OCI-LY1 (cell line): ENCODE measurements around the gene CMIP.

Source experiments
- H2AFZ ChIP-seq: fragments of 200-600 bp; sonication (generic), shearing (Covaris generic); 2 replicates; pipeline ENCODE4 v1.6.0; 2014; ENCODE audit warnings: antibody characterized with exemption, mild to moderate bottlenecking, low read length
- H3F3A ChIP-seq: fragments of 200-600 bp; sonication (generic), shearing (Covaris generic); 2 replicates; pipeline ENCODE4 v1.6.0; 2014; ENCODE audit warnings: mild to moderate bottlenecking, antibody characterized with exemption, low read length, moderate library complexity; ENCODE audit not compliant: insufficient read depth
- H3K27ac ChIP-seq: fragments of 200-600 bp; sonication (generic); 2 replicates; pipeline ENCODE4 v1.5.1; 2014; ENCODE audit warnings: low read length, mixed run types, mild to moderate bottlenecking, low read depth; ENCODE audit not compliant: poor library complexity, severe bottlenecking
- H3K27me3 ChIP-seq: fragments of 200-600 bp; sonication (generic); 2 replicates; pipeline ENCODE4 v1.6.0; 2014; ENCODE audit warnings: antibody characterized with exemption, mild to moderate bottlenecking, low read length, moderate library complexity; ENCODE audit not compliant: insufficient read depth
- H3K36me3 ChIP-seq: fragments of 200-600 bp; sonication (generic); 2 replicates; pipeline ENCODE4 v1.6.1; 2014; ENCODE audit warnings: mild to moderate bottlenecking, antibody characterized with exemption, low read length, moderate library complexity, mixed read lengths; ENCODE audit not compliant: insufficient read depth
- H3K4me1 ChIP-seq: fragments of 200-600 bp; sonication (generic); 2 replicates; pipeline ENCODE4 v1.5.1; 2014; ENCODE audit warnings: mild to moderate bottlenecking, low read length, moderate library complexity; ENCODE audit not compliant: insufficient read depth, severe bottlenecking
- H3K4me2 ChIP-seq: fragments of 200-600 bp; sonication (generic), shearing (Covaris generic); 2 replicates; pipeline ENCODE4 v1.6.1; 2014; ENCODE audit warnings: low read length
- H3K4me3 ChIP-seq: fragments of 200-600 bp; sonication (generic); 2 replicates; pipeline ENCODE4 v1.5.1; 2014; ENCODE audit warnings: low read length, low read depth, mild to moderate bottlenecking, mixed read lengths; ENCODE audit not compliant: poor library complexity, severe bottlenecking
- H3K79me2 ChIP-seq: fragments of 200-600 bp; shearing (Covaris generic); 2 replicates; pipeline ENCODE4 v1.6.1; 2016; ENCODE audit warnings: mixed run types, low read length, mixed read lengths; ENCODE audit not compliant: insufficient read depth
- H3K9ac ChIP-seq: fragments of 200-600 bp; sonication (generic), shearing (Covaris generic); 2 replicates; pipeline ENCODE4 v1.6.1; 2014; ENCODE audit warnings: mild to moderate bottlenecking, low read length, mixed read lengths
- H3K9me2 ChIP-seq: fragments of 200-600 bp; sonication (generic), shearing (Covaris generic); 2 replicates; pipeline ENCODE4 v1.6.1; 2014; ENCODE audit warnings: low read depth, mild to moderate bottlenecking, low read length, mixed read lengths
- H3K9me3 ChIP-seq: fragments of 200-600 bp; shearing (Covaris generic); 2 replicates; pipeline ENCODE4 v1.6.1; 2014; ENCODE audit warnings: low read length, mixed read lengths
- H4K20me1 ChIP-seq: fragments of 200-600 bp; sonication (generic), shearing (Covaris generic); 2 replicates; pipeline ENCODE4 v1.6.0; 2016; ENCODE audit warnings: mild to moderate bottlenecking, low read length; ENCODE audit not compliant: insufficient read depth
- EZH2 ChIP-seq: fragments of 200-600 bp; sonication (generic), shearing (Covaris generic); IDR thresholded peaks from 2 replicates; pipeline ENCODE4 v1.8.0; 2017; ENCODE audit warnings: borderline replicate concordance, mixed run types, mild to moderate bottlenecking, antibody characterized with exemption, low read length, moderate library complexity, mixed read lengths
- TF ChIP-seq, protein P1 (sequence below): fragments of 200-600 bp; sonication (generic), shearing (Covaris generic); IDR thresholded peaks from 2 replicates; pipeline ENCODE4 v1.5.1; 2017; ENCODE audit warnings: mild to moderate bottlenecking, antibody characterized with exemption, low read length, moderate library complexity, mixed read lengths

The CMIP gene

DNA sequence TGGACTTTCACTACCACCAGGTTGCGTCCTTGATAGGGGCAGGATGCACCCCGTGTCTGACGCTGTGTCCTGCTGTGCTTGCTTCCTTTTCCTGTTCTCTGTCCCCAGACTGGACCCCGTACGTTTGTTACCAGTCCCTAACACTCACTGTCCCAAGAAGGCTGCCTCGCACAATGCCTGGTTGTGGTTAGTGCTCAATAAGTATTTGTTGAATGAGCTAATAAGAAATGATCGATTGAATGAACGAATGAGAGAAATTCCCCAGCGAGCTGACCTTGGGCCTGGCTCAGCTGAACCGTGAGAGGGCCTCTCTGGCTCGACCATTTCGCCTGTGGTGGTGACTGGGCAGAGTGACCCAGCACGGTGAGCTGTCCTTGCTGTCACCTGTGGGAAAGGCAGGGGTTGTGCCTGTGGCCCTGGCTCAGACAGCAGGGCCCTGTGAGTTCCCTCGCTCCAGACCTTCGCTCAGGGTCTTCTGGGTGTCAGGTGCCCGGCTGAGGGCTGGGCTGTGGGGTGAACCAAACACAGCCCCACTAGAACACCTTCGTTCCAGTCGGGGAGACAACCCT is 20.9 kb downstream of the CMIP start:
- H4K20me1 ChIP-seq: no peaks in the 10 kb centered on the region
- H3K4me2 ChIP-seq: no peak overlapping the region
- peaks cover 83% of the 10 kb centered on the region for H3K79me2 ChIP-seq
- no peak overlapping the region for H2AFZ ChIP-seq
- peak overlapping the region; percentile 17 for H3K27ac ChIP-seq
- TF ChIP-seq, protein P1, sequence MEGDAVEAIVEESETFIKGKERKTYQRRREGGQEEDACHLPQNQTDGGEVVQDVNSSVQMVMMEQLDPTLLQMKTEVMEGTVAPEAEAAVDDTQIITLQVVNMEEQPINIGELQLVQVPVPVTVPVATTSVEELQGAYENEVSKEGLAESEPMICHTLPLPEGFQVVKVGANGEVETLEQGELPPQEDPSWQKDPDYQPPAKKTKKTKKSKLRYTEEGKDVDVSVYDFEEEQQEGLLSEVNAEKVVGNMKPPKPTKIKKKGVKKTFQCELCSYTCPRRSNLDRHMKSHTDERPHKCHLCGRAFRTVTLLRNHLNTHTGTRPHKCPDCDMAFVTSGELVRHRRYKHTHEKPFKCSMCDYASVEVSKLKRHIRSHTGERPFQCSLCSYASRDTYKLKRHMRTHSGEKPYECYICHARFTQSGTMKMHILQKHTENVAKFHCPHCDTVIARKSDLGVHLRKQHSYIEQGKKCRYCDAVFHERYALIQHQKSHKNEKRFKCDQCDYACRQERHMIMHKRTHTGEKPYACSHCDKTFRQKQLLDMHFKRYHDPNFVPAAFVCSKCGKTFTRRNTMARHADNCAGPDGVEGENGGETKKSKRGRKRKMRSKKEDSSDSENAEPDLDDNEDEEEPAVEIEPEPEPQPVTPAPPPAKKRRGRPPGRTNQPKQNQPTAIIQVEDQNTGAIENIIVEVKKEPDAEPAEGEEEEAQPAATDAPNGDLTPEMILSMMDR: no peak
- TF ChIP-seq EZH2: no peak
- no peaks in the 10 kb centered on the region for H3K27me3 ChIP-seq
- no peak overlapping the region for H3K4me3 ChIP-seq
- no peak overlapping the region for H3K9ac ChIP-seq
- H3K9me2 ChIP-seq: no peaks in the 10 kb centered on the region
- H3K4me1 ChIP-seq: peaks cover 28% of the 10 kb centered on the region
- H3K9me3 ChIP-seq: no peaks in the 10 kb centered on the region
- peaks cover 43% of the 10 kb centered on the region; the same call in 1 of the 2 replicates for H3K36me3 ChIP-seq
- H3F3A ChIP-seq: 0 out of 2 replicates have a peak, but pooled peaks cover 4% of the 10 kb centered on the region

DNA sequence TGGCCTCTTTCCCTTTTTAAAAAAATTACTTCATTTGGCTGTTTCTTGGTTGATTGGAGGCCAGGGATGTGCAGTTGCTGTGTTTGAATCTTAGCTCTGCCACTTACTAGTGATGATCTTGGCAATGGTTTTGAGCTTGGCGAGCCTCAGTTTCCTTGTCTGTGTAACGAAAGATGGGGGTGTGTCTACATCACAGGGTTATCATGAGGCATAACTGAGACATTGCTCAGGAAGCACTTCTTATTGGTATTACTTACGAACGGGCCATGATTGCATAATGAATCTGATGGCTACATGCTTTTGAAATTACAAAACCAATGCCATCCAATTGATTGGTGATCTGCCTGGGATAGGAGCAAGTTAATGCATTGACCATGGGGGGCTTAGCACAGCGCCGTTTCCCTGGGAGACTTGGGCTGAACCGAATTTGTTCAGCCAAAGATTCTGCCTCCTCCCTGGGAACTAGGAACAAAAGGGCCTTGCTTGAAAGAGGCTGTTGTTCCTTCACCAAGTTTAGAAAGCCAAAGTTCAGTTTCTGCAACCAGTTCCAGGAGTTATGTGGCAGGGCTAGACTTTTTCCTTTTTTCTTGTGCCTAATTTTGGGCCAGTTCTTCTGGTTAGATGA is 21.9 kb downstream of the CMIP start:
- peak overlapping the region; percentile 10 for H3K27ac ChIP-seq
- no peak overlapping the region for H3K4me2 ChIP-seq
- no peaks in the 10 kb centered on the region for H3K27me3 ChIP-seq
- H2AFZ ChIP-seq: no peak overlapping the region
- H3K4me1 ChIP-seq: peaks cover 38% of the 10 kb centered on the region
- H3K9ac ChIP-seq: no peak overlapping the region
- no peaks in the 10 kb centered on the region for H3K9me3 ChIP-seq
- H4K20me1 ChIP-seq: no peaks in the 10 kb centered on the region
- peaks cover 83% of the 10 kb centered on the region for H3K79me2 ChIP-seq
- 0 out of 2 replicates have a peak, but pooled peaks cover 4% of the 10 kb centered on the region for H3F3A ChIP-seq
- H3K4me3 ChIP-seq: no peak overlapping the region
- TF ChIP-seq, protein P1: no peak
- no peak for TF ChIP-seq EZH2
- no peaks in the 10 kb centered on the region for H3K9me2 ChIP-seq
- H3K36me3 ChIP-seq: peaks cover 45% of the 10 kb centered on the region

DNA sequence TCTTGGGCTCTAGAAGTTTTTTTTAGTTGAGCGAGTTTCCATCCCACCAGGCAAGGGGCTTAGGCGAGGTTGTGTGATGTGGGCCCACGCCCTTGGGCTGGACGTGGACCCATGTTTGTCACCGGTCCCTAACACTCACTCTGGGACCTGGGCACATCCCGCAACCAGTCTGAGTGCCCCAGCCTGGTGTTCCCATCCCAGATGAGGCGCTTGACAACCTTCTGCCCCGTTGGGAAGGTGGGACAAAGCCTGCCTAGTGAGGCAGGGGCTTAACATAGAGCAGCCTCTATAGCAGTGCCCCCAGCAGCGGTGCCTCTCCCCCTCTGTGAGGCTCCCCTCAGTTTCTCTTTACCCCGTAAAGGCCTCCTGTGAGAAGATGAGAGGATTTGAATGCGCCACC is 22.5 kb downstream of the CMIP start:
- Histone ChIP-seq H4K20me1 (no peaks in the 10 kb centered on the region), H3K9me2 (no peaks in the 10 kb centered on the region), H3K9me3 (no peaks in the 10 kb centered on the region), H3K79me2 (peaks cover 83% of the 10 kb centered on the region), H3K4me1 (peaks cover 44% of the 10 kb centered on the region), H3K4me2 (no peak overlapping the region), H2AFZ (no peak overlapping the region), H3K27me3 (no peaks in the 10 kb centered on the region), H3K27ac (peak overlapping the region; percentile 10), H3K9ac (no peak overlapping the region), H3K4me3 (no peak overlapping the region), H3F3A (0 out of 2 replicates have a peak, but pooled peaks cover 4% of the 10 kb centered on the region), H3K36me3 (peaks cover 45% of the 10 kb centered on the region)
- TF ChIP-seq, protein P1: no peak
- TF ChIP-seq EZH2: no peak
